ENCODE data around the gene EFCAB6. TPM values are rescaled to one million over a fixed set of nuclear protein-coding genes. Genes with fewer than 3 reads are reported as not detected.

Gene EFCAB6
- total RNA-seq, 2 experiments from 2014 or later = 0.13 TPM; not detected in 1

DNA sequence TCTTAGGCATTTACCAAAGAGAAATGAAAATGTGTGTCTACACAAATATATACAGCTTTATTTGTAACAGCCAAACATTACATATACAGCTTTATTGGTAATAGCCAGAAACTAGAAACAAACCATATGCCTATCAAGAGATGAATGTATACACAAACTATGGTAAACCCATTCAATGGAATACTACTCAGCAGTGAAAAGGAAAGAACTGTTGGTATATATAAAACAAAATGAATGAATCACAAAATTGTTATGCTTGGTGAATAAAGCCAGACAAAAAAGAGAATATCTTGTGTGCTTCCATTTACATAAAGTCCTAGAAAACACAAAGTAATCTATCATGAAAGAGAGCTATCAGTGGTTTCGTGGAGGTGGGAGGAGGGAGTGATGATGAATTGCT is 142.9 kb downstream of the EFCAB6 start:
- BruUV-seq (replicated peaks) = no TSS peak
- Histone ChIP-seq H3K4me3 (ENCODE audit: low read depth, low read length, poor library complexity, severe bottlenecking) (no peak overlapping the region), H3K27ac (ENCODE audit: low read depth, low read length, poor library complexity, severe bottlenecking) (no peak overlapping the region), H3K36me3 (ENCODE audit: insufficient read depth, low read length) (no peaks in the 10 kb centered on the region), H2AFZ (ENCODE audit: low read length) (no peak overlapping the region), H3K9me2 (ENCODE audit: insufficient read depth, low read length) (no peaks in the 10 kb centered on the region), H3K4me1 (ENCODE audit: insufficient read depth, low read length, poor library complexity, severe bottlenecking) (no peaks in the 10 kb centered on the region), H3K9me3 (ENCODE audit: low read length) (no peaks in the 10 kb centered on the region), H3K79me2 (ENCODE audit: insufficient read depth, low read depth, low read length) (no peaks in the 10 kb centered on the region), H3K4me2 (ENCODE audit: low read length) (no peak overlapping the region), H4K20me1 (ENCODE audit: insufficient read depth, low read length) (no peaks in the 10 kb centered on the region)
- POLR2A ChIA-PET = no interaction called here
- CTCF ChIA-PET (ENCODE audit: unreplicated experiment) = no interaction called here
- no peak for DNase-seq (ENCODE audit: low spot score)
- intact Hi-C loops (cut with micrococcal nuclease; ENCODE audit: unreplicated experiment) = no loop called here
- TF ChIP-seq, protein P1, sequence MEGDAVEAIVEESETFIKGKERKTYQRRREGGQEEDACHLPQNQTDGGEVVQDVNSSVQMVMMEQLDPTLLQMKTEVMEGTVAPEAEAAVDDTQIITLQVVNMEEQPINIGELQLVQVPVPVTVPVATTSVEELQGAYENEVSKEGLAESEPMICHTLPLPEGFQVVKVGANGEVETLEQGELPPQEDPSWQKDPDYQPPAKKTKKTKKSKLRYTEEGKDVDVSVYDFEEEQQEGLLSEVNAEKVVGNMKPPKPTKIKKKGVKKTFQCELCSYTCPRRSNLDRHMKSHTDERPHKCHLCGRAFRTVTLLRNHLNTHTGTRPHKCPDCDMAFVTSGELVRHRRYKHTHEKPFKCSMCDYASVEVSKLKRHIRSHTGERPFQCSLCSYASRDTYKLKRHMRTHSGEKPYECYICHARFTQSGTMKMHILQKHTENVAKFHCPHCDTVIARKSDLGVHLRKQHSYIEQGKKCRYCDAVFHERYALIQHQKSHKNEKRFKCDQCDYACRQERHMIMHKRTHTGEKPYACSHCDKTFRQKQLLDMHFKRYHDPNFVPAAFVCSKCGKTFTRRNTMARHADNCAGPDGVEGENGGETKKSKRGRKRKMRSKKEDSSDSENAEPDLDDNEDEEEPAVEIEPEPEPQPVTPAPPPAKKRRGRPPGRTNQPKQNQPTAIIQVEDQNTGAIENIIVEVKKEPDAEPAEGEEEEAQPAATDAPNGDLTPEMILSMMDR (conservative IDR thresholded peaks at IDR 0.05; ENCODE audit: low read length) = no peak
- no peak for TF ChIP-seq EZH2phosphoT487 (IDR thresholded peaks at IDR 0.05; ENCODE audit: borderline replicate concordance, low read depth, low read length)

- POLR2A ChIA-PET = interaction anchor here (0.5 kb wide), 1 partner anchor 56 kb away, joined by 4 read pairs; no protein-coding TSS in a partner anchor
- TF ChIP-seq, protein P1 (conservative IDR thresholded peaks at IDR 0.05; ENCODE audit: low read length) = no peak
- no peak for TF ChIP-seq EZH2phosphoT487 (IDR thresholded peaks at IDR 0.05; ENCODE audit: borderline replicate concordance, low read depth, low read length)
Observed at GRCh38 chr22:43667656-43668055, 144.4 kb downstream of the EFCAB6 start.

GRCh38 chr22:43666457-43666856 is 145.6 kb downstream of the EFCAB6 start:
- Histone ChIP-seq H3K4me1 (ENCODE audit: insufficient read depth, low read length, poor library complexity, severe bottlenecking) (no peaks in the 10 kb centered on the region), H4K20me1 (ENCODE audit: insufficient read depth, low read length) (no peaks in the 10 kb centered on the region), H3K4me3 (ENCODE audit: low read depth, low read length, poor library complexity, severe bottlenecking) (no peak overlapping the region), H3K9me3 (ENCODE audit: low read length) (no peaks in the 10 kb centered on the region), H3K4me2 (ENCODE audit: low read length) (no peak overlapping the region), H3K79me2 (ENCODE audit: insufficient read depth, low read depth, low read length) (no peaks in the 10 kb centered on the region), H3K27ac (ENCODE audit: low read depth, low read length, poor library complexity, severe bottlenecking) (no peak overlapping the region), H2AFZ (ENCODE audit: low read length) (no peak overlapping the region), H3K36me3 (ENCODE audit: insufficient read depth, low read length) (no peaks in the 10 kb centered on the region), H3K9me2 (ENCODE audit: insufficient read depth, low read length) (no peaks in the 10 kb centered on the region)
- ChIA-PET CTCF (ENCODE audit: unreplicated experiment) (no interaction called here), POLR2A (no interaction called here)
- no TSS peak for BruUV-seq (replicated peaks)
- DNase-seq (ENCODE audit: low spot score) = no peak
- TF ChIP-seq, protein P1 (conservative IDR thresholded peaks at IDR 0.05; ENCODE audit: low read length) = no peak
- TF ChIP-seq EZH2phosphoT487 (IDR thresholded peaks at IDR 0.05; ENCODE audit: borderline replicate concordance, low read depth, low read length) = no peak
- intact Hi-C loops (cut with micrococcal nuclease; ENCODE audit: unreplicated experiment) = no loop called here

More at GRCh38 chr22:43667656-43668055, 144.4 kb downstream of the EFCAB6 start:
- H3K9me3 ChIP-seq (ENCODE audit: low read length) = no peaks in the 10 kb centered on the region
- H3K36me3 ChIP-seq (ENCODE audit: insufficient read depth, low read length) = no peaks in the 10 kb centered on the region
- DNase-seq (ENCODE audit: low spot score) = no peak
- H3K9me2 ChIP-seq (ENCODE audit: insufficient read depth, low read length) = no peaks in the 10 kb centered on the region
- no peaks in the 10 kb centered on the region for H3K79me2 ChIP-seq (ENCODE audit: insufficient read depth, low read depth, low read length)
- no peaks in the 10 kb centered on the region for H3K4me1 ChIP-seq (ENCODE audit: insufficient read depth, low read length, poor library complexity, severe bottlenecking)
- CTCF ChIA-PET (ENCODE audit: unreplicated experiment) = no interaction called here
- intact Hi-C loops (cut with micrococcal nuclease; ENCODE audit: unreplicated experiment) = no loop called here
- H2AFZ ChIP-seq (ENCODE audit: low read length) = no peak overlapping the region
- no peak overlapping the region for H3K27ac ChIP-seq (ENCODE audit: low read depth, low read length, poor library complexity, severe bottlenecking)
- H3K4me2 ChIP-seq (ENCODE audit: low read length) = no peak overlapping the region
- no peaks in the 10 kb centered on the region for H4K20me1 ChIP-seq (ENCODE audit: insufficient read depth, low read length)
- no peak overlapping the region for H3K4me3 ChIP-seq (ENCODE audit: low read depth, low read length, poor library complexity, severe bottlenecking)
- no TSS peak for BruUV-seq (replicated peaks)
